ENCODE results near the gene FTO. TPM values are rescaled to one million over a fixed set of nuclear protein-coding genes. Genes with fewer than 3 reads are reported as not detected.
A peak's percentile ranks its signal among the peaks of the same experiment; 100 is the strongest.

The FTO gene
- total and polyA plus RNA-seq, 2 of the 13 experiments (the other 11 are each of a cell fraction or from before 2014, with no cell fraction given) = 41.6 to 55.8 TPM

DNA sequence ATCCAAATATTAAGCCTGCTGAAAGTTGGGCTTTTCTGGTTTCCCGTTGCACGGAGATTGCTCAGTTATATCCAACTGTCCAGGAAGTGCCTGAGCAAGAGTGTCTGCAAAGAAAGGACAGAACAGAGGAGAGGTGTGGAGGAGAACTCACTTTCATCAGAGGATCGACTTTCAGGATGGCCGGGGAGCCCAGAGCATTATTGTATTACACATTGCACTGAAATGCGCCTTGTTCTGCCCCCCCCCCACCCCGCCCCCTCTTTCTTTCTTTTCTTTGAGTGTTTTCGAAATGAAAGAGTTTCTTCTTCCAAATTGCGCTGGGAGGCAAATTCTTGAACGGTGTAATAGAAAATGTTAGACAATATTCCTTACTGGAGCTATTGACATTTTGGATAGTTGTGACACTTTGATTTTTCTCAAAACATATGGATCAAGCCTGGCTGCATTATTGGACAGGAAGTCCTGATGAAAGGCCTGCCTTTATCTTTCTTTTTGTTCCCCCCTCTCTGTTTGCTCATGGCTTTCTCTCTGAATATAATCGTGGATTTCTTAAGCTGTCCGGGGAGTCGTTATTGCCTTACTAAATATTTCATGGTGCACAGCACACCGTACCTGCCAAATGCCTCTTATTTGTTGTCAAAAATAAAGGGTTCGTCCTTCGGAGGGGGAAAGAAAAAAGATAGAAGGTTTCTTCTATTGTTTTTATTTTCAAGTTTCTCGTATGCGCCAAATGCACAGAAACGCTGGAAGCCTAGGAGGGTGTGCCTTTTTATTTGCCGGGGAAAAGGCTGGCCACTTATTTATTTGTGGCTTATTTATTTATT is 471.8 kb downstream of the FTO start (continued):
- TF ChIP-seq REL (CRISPR knock-in tag; conservative IDR thresholded peaks at IDR 0.05) (no peak), ZNF652 (CRISPR knock-in tag; IDR thresholded peaks at IDR 0.05; ENCODE audit: borderline replicate concordance, low read depth) (0 out of 2 replicates have a peak, but pooled peaks have one; percentile 2), BHLHE40 (IDR thresholded peaks at IDR 0.05; ENCODE audit: low read length) (0 out of 2 replicates have a peak, but pooled peaks have one; percentile 31), ERF (CRISPR knock-in tag; IDR thresholded peaks at IDR 0.05) (peak; percentile 29; the same call in 1 of the 2 replicates), DR1 (CRISPR knock-in tag; IDR thresholded peaks at IDR 0.05) (no peak), JUNB (CRISPR knock-in tag; IDR thresholded peaks at IDR 0.05; ENCODE audit: borderline replicate concordance) (0 out of 2 replicates have a peak, but pooled peaks have one; percentile 21), ZEB1 (IDR thresholded peaks at IDR 0.05; ENCODE audit: insufficient replicate concordance, low read depth) (no peak), ETV5 (CRISPR knock-in tag; IDR thresholded peaks at IDR 0.05; ENCODE audit: borderline replicate concordance) (peak; percentile 95), ATF7-NPFF (CRISPR knock-in tag; IDR thresholded peaks at IDR 0.05; ENCODE audit: low read depth) (no peak), ZNF567 (CRISPR knock-in tag; IDR thresholded peaks at IDR 0.05; ENCODE audit: borderline replicate concordance) (no peak), JARID2 (CRISPR knock-in tag; IDR thresholded peaks at IDR 0.05; ENCODE audit: insufficient replicate concordance) (peak; percentile 17)
- TF ChIP-seq, protein P1, sequence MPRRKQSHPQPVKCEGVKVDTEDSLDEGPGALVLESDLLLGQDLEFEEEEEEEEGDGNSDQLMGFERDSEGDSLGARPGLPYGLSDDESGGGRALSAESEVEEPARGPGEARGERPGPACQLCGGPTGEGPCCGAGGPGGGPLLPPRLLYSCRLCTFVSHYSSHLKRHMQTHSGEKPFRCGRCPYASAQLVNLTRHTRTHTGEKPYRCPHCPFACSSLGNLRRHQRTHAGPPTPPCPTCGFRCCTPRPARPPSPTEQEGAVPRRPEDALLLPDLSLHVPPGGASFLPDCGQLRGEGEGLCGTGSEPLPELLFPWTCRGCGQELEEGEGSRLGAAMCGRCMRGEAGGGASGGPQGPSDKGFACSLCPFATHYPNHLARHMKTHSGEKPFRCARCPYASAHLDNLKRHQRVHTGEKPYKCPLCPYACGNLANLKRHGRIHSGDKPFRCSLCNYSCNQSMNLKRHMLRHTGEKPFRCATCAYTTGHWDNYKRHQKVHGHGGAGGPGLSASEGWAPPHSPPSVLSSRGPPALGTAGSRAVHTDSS (CRISPR knock-in tag; conservative IDR thresholded peaks at IDR 0.05) = no peak
- TF ChIP-seq, protein P2, sequence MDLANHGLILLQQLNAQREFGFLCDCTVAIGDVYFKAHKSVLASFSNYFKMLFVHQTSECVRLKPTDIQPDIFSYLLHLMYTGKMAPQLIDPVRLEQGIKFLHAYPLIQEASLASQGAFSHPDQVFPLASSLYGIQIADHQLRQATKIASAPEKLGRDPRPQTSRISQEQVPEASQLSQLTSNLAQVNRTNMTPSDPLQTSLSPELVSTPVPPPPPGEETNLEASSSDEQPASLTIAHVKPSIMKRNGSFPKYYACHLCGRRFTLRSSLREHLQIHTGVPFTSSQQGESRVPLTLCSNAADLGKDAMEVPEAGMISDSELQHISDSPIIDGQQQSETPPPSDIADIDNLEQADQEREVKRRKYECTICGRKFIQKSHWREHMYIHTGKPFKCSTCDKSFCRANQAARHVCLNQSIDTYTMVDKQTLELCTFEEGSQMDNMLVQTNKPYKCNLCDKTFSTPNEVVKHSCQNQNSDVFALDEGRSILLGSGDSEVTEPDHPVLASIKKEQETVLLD (CRISPR knock-in tag; IDR thresholded peaks at IDR 0.05; ENCODE audit: low read depth) = no peak; the same call in 1 of the 2 replicates
- TF ChIP-seq, protein P3, sequence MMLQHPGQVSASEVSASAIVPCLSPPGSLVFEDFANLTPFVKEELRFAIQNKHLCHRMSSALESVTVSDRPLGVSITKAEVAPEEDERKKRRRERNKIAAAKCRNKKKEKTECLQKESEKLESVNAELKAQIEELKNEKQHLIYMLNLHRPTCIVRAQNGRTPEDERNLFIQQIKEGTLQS (CRISPR knock-in tag; IDR thresholded peaks at IDR 0.05) = no peak
- TF ChIP-seq, protein P4, sequence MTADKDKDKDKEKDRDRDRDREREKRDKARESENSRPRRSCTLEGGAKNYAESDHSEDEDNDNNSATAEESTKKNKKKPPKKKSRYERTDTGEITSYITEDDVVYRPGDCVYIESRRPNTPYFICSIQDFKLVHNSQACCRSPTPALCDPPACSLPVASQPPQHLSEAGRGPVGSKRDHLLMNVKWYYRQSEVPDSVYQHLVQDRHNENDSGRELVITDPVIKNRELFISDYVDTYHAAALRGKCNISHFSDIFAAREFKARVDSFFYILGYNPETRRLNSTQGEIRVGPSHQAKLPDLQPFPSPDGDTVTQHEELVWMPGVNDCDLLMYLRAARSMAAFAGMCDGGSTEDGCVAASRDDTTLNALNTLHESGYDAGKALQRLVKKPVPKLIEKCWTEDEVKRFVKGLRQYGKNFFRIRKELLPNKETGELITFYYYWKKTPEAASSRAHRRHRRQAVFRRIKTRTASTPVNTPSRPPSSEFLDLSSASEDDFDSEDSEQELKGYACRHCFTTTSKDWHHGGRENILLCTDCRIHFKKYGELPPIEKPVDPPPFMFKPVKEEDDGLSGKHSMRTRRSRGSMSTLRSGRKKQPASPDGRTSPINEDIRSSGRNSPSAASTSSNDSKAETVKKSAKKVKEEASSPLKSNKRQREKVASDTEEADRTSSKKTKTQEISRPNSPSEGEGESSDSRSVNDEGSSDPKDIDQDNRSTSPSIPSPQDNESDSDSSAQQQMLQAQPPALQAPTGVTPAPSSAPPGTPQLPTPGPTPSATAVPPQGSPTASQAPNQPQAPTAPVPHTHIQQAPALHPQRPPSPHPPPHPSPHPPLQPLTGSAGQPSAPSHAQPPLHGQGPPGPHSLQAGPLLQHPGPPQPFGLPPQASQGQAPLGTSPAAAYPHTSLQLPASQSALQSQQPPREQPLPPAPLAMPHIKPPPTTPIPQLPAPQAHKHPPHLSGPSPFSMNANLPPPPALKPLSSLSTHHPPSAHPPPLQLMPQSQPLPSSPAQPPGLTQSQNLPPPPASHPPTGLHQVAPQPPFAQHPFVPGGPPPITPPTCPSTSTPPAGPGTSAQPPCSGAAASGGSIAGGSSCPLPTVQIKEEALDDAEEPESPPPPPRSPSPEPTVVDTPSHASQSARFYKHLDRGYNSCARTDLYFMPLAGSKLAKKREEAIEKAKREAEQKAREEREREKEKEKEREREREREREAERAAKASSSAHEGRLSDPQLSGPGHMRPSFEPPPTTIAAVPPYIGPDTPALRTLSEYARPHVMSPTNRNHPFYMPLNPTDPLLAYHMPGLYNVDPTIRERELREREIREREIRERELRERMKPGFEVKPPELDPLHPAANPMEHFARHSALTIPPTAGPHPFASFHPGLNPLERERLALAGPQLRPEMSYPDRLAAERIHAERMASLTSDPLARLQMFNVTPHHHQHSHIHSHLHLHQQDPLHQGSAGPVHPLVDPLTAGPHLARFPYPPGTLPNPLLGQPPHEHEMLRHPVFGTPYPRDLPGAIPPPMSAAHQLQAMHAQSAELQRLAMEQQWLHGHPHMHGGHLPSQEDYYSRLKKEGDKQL (CRISPR knock-in tag; IDR thresholded peaks at IDR 0.05; ENCODE audit: low read depth) = peak; percentile 26; the same call in 1 of the 2 replicates
- TF ChIP-seq, protein P5, sequence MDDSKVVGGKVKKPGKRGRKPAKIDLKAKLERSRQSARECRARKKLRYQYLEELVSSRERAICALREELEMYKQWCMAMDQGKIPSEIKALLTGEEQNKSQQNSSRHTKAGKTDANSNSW (CRISPR knock-in tag; IDR thresholded peaks at IDR 0.05; ENCODE audit: borderline replicate concordance) = no peak
- TF ChIP-seq, protein P6, sequence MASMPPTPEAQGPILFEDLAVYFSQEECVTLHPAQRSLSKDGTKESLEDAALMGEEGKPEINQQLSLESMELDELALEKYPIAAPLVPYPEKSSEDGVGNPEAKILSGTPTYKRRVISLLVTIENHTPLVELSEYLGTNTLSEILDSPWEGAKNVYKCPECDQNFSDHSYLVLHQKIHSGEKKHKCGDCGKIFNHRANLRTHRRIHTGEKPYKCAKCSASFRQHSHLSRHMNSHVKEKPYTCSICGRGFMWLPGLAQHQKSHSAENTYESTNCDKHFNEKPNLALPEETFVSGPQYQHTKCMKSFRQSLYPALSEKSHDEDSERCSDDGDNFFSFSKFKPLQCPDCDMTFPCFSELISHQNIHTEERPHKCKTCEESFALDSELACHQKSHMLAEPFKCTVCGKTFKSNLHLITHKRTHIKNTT (CRISPR knock-in tag; IDR thresholded peaks at IDR 0.05) = no peak
